Amygdala (tissue), 56 donors: Measurements from ENCODE around the gene SRP14.
"Not testable (repeated sequence)": the region's sequence is repeated elsewhere in the genome, so short reads cannot be mapped to it uniquely, and the experiment has no call there.

Experiments used
- DNase-seq, 56 donors: peaks; one replicate each; lab custom pipeline; 2025; lab: John Stamatoyannopoulos, UW

SRP14 gene

DNA sequence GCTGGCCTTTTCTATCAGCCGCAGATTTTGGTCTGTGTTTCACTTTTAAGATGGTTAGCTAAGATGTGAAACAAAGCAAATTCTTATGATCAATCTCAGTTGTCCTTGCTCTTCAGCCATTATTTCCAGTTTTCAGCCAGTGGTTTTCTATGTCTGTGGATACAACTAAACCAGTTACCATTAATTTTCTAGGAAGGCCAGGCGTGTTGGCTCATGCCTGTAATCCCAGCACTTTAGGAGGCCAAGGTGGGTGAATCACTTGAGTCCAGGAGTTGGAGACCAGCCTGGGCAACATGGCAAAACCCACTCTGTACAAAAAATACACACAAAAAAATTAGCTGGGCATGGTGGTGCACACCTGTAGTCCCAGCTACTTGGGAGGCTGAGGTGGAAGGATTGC is 42.8 kb downstream of the SRP14 start:
- DNase-seq: not testable (repeated sequence)

GRCh38 chr15:39992953-39993352 is 46.0 kb downstream of the SRP14 start:
- DNase-seq: not testable (repeated sequence)

- no peak for DNase-seq
Observed at GRCh38 chr15:39990706-39991105, 48.3 kb downstream of the SRP14 start.

GRCh38 chr15:39987821-39988220 is 51.2 kb downstream of the SRP14 start:
- DNase-seq: no peak
